SK-N-MC (cell line): ENCODE data around the gene PIK3CG.
"Not testable (repeated sequence)": the region's sequence is repeated elsewhere in the genome, so short reads cannot be mapped to it uniquely, and the experiment has no call there.

Experiments used
- DNase-seq: peaks from one replicate; pipeline ENCODE4 v3.0.0-alpha.2; 2011; ENCODE audit warnings: low read depth, low spot score
- H3K27ac ChIP-seq: fragments of 200-600 bp; sonication (generic); 2 replicates; pipeline ENCODE4 v1.5.1; 2016; ENCODE audit warnings: mixed run types
- H3K36me3 ChIP-seq: fragments of 200-600 bp; sonication (generic); 2 replicates; pipeline ENCODE4 v1.6.1; 2017; ENCODE audit warnings: antibody characterized with exemption, low read length, mixed read lengths; ENCODE audit not compliant: insufficient read depth
- H3K4me3 ChIP-seq: fragments of 200-600 bp; sonication (generic); 2 replicates; pipeline ENCODE4 v1.5.1; 2016
- H3K9ac ChIP-seq: fragments of 200-600 bp; sonication (generic); 2 replicates; pipeline ENCODE4 v1.8.0; 2017; ENCODE audit warnings: mixed run types, mixed read lengths; ENCODE audit not compliant: insufficient read length
- H3K9me3 ChIP-seq: fragments of 200-600 bp; sonication (generic); 2 replicates; pipeline ENCODE4 v1.6.1; 2017; ENCODE audit warnings: low read depth, mild to moderate bottlenecking, antibody characterized with exemption, low read length, moderate library complexity, mixed read lengths
- EZH2 ChIP-seq: fragments of 200-600 bp; sonication (generic); IDR thresholded peaks from one replicate; pipeline ENCODE4 v1.6.1; 2017; ENCODE audit warnings: antibody characterized with exemption
- FOXP2 ChIP-seq: optimal IDR thresholded peaks from 2 replicates; pipeline ENCODE3; 2011; ENCODE audit warnings: mild to moderate bottlenecking, moderate library complexity; ENCODE audit not compliant: insufficient read depth; ENCODE audit errors: extremely low read length, control extremely low read depth
- POLR2AphosphoS5 ChIP-seq: IDR thresholded peaks from 2 replicates; pipeline ENCODE4 v1.6.1; 2012; ENCODE audit warnings: mild to moderate bottlenecking, low read depth, low read length, borderline replicate concordance

Gene PIK3CG

GRCh38 chr7:106829496-106829895 lies 35.6 kb upstream of the PIK3CG start:
- Histone ChIP-seq H3K27ac (no peak overlapping the region), H3K4me3 (no peak overlapping the region), H3K9me3 (no peaks in the 10 kb centered on the region), H3K36me3 (no peaks in the 10 kb centered on the region), H3K9ac (no peak overlapping the region)
- no peak for DNase-seq
- no peak for TF ChIP-seq POLR2AphosphoS5
- TF ChIP-seq EZH2, result no peak
- no peak for TF ChIP-seq FOXP2

GRCh38 chr7:106830896-106831295 lies 34.2 kb upstream of the PIK3CG start:
- not testable (repeated sequence) for H3K36me3 ChIP-seq, H3K9me3 ChIP-seq, H3K27ac ChIP-seq, H3K9ac ChIP-seq, H3K4me3 ChIP-seq, DNase-seq

DNA sequence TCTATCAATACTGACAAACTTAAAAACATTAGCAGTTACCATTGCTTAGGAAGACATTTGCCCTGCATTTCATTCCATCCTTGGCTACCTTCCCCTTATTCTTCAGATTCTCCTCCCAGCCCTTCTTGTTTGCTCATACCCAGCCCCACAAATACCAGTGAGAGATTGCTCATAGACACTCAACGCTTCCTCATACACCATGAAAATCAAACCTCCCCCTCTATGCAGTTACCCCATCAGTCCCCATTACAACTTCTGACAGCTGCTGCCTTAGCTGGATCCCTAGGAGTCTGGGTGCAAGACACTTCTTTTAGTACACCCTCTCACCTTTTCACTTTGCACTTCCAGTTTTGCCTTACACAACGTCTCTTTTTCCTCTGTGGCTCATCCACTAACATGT lies 28.3 kb upstream of the PIK3CG start:
- no peak for DNase-seq
- H3K9ac ChIP-seq, result no peak overlapping the region
- H3K9me3 ChIP-seq, result no peaks in the 10 kb centered on the region
- H3K36me3 ChIP-seq, result no peaks in the 10 kb centered on the region
- TF ChIP-seq POLR2AphosphoS5 (no peak), FOXP2 (no peak), EZH2 (no peak)
- no peak overlapping the region for H3K4me3 ChIP-seq
- no peak overlapping the region for H3K27ac ChIP-seq

GRCh38 chr7:106839511-106839910 lies 25.6 kb upstream of the PIK3CG start:
- no peak for DNase-seq
- H3K9me3 ChIP-seq, result no peaks in the 10 kb centered on the region
- H3K9ac ChIP-seq, result no peak overlapping the region
- H3K36me3 ChIP-seq, result no peaks in the 10 kb centered on the region
- no peak overlapping the region for H3K4me3 ChIP-seq
- TF ChIP-seq EZH2 (no peak), POLR2AphosphoS5 (no peak), FOXP2 (no peak)
- H3K27ac ChIP-seq, result no peak overlapping the region

- DNase-seq, result peak; percentile 52
- TF ChIP-seq FOXP2, result no peak
- TF ChIP-seq POLR2AphosphoS5, result no peak
- no peak for TF ChIP-seq EZH2
These were observed 24.7 kb upstream of the PIK3CG start for GRCh38 chr7:106840342-106840741.

GRCh38 chr7:106841896-106842390 lies 23.1 kb upstream of the PIK3CG start:
- H3K9ac ChIP-seq, result no peak overlapping the region
- H3K4me3 ChIP-seq, result no peak overlapping the region
- no peaks in the 10 kb centered on the region for H3K9me3 ChIP-seq
- TF ChIP-seq EZH2 (no peak), FOXP2 (no peak), POLR2AphosphoS5 (no peak)
- DNase-seq, result no peak
- no peak overlapping the region for H3K27ac ChIP-seq
- H3K36me3 ChIP-seq, result no peaks in the 10 kb centered on the region

More at GRCh38 chr7:106840342-106840741, 24.7 kb upstream of the PIK3CG start:
- no peaks in the 10 kb centered on the region for H3K9me3 ChIP-seq
- H3K9ac ChIP-seq, result no peak overlapping the region
- H3K36me3 ChIP-seq, result no peaks in the 10 kb centered on the region
- no peak overlapping the region for H3K4me3 ChIP-seq
- no peak overlapping the region for H3K27ac ChIP-seq

- TF ChIP-seq FOXP2, result no peak
- no peak for TF ChIP-seq EZH2
- TF ChIP-seq POLR2AphosphoS5, result no peak
- H3K9me3 ChIP-seq, result no peaks in the 10 kb centered on the region
- DNase-seq, result no peak
- no peaks in the 10 kb centered on the region for H3K36me3 ChIP-seq
- no peak overlapping the region for H3K4me3 ChIP-seq
- no peak overlapping the region for H3K9ac ChIP-seq
- H3K27ac ChIP-seq, result no peak overlapping the region
These were observed 20.6 kb upstream of the PIK3CG start for GRCh38 chr7:106844279-106844997.

DNA sequence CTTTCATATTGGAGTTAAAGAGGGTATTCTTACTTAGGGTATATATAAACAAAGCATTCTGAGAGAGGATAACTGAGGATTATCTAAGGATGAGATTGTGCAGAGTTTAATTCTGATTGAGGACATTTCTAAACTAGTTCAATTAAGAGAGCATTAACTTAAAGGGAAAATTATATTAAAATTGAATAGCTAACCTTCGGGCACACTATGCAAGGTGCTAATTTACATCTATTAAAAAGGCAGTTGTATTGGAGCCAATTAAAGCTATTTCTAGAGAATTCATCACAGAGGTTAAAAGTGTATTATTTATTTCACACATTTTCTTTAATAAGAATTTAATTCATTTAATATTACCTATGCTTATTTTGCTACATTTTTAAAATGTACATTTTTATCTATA lies 17.0 kb upstream of the PIK3CG start:
- Histone ChIP-seq H3K4me3 (no peak overlapping the region), H3K9me3 (no peaks in the 10 kb centered on the region), H3K27ac (no peak overlapping the region), H3K36me3 (no peaks in the 10 kb centered on the region), H3K9ac (no peak overlapping the region)
- no peak for DNase-seq
- no peak for TF ChIP-seq POLR2AphosphoS5

DNA sequence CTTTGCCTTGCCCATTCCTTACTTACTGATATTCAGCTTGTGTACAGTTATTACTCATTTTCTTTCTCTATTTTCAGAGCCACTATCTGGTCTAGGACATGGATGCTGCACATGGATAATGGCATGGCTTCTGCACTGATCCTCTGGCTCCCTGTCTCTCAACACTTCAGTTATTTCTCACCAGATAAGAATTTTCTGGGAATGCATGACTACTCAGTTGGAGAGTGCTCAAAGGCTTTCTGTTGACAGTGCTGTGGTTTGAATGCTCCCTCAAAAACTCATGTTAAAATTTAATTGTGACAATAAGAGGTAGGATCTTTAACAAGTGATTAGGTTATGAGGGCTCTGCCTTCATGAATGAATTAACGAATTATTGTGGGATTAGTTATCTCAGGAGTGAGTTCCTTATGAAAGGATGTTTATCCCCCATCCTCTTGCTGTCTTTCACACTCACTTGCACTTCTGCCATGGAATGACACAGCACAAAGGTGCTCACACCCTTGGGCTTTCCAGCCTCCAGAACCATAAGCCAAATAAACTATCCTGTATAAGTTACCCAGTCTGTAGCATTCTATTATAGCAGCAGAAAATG lies 16.1 kb upstream of the PIK3CG start:
- Histone ChIP-seq H3K4me3 (no peak overlapping the region), H3K27ac (no peak overlapping the region), H3K36me3 (no peaks in the 10 kb centered on the region), H3K9ac (no peak overlapping the region), H3K9me3 (no peaks in the 10 kb centered on the region)
- TF ChIP-seq POLR2AphosphoS5 (no peak), FOXP2 (no peak), EZH2 (no peak)
- no peak for DNase-seq

- not testable (repeated sequence) for H3K4me3 ChIP-seq, H3K9ac ChIP-seq, H3K36me3 ChIP-seq, H3K9me3 ChIP-seq, DNase-seq, H3K27ac ChIP-seq
These were observed 13.4 kb upstream of the PIK3CG start for GRCh38 chr7:106851632-106852031.
